Neural progenitor cell (in vitro differentiated cells): ENCODE results near the gene INPP5F.

Experiments
- EZH2 ChIP-seq: fragments of 200-600 bp; sonication (generic); IDR thresholded peaks from 2 replicates; pipeline ENCODE4 v1.6.1; 2017; ENCODE audit warnings: antibody characterized with exemption, mild to moderate bottlenecking, moderate library complexity
- EZH2phosphoT487 ChIP-seq: fragments of 200-600 bp; sonication (generic); IDR thresholded peaks from 2 replicates; pipeline ENCODE4 v1.6.1; 2017; ENCODE audit warnings: antibody characterized with exemption
- TF ChIP-seq, protein P1 (sequence below): fragments of 200-600 bp; sonication (generic); IDR thresholded peaks from 2 replicates; pipeline ENCODE4 v1.5.1; 2017; ENCODE audit warnings: antibody characterized with exemption, mild to moderate bottlenecking

DNA sequence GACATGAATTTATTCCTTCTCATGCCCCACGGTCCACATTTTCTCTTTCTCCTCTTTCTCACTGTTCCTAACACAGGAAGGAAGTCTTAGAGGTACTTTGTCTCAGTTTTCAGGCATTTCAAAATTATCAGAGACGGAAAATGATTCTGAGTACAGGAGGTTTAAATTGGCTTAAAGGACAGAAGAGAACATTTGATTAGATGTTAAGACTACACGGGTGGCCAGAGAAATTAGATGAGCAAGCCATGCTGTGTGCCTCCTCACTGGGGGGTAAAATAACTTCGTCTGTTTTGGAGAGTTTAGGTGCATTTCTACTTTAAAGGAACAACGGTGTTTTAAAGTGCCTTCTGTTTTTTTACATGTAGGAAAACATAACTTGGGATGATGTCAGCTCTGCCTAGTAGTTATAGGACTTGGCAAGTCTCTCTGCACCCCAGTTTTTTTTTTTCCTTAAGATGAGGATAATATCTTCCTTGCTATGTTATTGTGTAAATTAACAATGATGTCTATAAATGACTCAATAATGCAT is 79.9 kb downstream of the INPP5F start:
- TF ChIP-seq, protein P1, sequence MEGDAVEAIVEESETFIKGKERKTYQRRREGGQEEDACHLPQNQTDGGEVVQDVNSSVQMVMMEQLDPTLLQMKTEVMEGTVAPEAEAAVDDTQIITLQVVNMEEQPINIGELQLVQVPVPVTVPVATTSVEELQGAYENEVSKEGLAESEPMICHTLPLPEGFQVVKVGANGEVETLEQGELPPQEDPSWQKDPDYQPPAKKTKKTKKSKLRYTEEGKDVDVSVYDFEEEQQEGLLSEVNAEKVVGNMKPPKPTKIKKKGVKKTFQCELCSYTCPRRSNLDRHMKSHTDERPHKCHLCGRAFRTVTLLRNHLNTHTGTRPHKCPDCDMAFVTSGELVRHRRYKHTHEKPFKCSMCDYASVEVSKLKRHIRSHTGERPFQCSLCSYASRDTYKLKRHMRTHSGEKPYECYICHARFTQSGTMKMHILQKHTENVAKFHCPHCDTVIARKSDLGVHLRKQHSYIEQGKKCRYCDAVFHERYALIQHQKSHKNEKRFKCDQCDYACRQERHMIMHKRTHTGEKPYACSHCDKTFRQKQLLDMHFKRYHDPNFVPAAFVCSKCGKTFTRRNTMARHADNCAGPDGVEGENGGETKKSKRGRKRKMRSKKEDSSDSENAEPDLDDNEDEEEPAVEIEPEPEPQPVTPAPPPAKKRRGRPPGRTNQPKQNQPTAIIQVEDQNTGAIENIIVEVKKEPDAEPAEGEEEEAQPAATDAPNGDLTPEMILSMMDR = no peak
- TF ChIP-seq EZH2phosphoT487 (no peak), EZH2 (no peak)
